ENCODE data around the gene CEP83. TPM values are rescaled to one million over a fixed set of nuclear protein-coding genes. Genes with fewer than 3 reads are reported as not detected.

Gene CEP83
- polyA plus RNA-seq, 1 of the 3 experiments (the other 2 are of a cell fraction) = 2.5 TPM

DNA sequence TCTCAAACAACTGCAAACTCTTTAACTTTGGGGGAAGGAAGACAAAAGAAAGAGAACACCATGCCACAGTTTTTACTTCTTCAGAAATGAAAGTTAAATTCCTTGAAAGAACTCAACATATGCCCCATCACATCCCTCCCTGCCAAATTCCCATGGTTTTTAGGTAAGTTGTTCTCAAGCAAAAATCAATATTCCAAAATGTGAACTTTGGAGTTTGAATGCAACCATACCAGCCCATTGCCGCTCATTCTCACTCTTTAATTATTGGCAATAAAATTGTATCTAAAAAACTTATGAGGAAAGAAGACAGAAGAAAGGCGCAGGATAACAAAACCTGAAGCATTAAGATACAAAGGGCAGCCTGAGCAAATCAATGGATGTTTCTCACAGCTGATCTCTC lies 31.8 kb upstream of the CEP83 start:
- Histone ChIP-seq H3K4me2 (no peak overlapping the region), H3K36me3 (replicated peaks in 1 of 2; ENCODE audit: control insufficient read depth in 1 of 2, insufficient read depth in 2 of 2, low read length in 1 of 2) (no peaks in the 10 kb centered on the region), H3K27me3 (ENCODE audit: insufficient read depth) (no peaks in the 10 kb centered on the region), H3K27ac (ENCODE audit: low read depth in 2 of 2, low read length in 1 of 2) (no peak overlapping the region), H3K4me3 (ENCODE audit: low read depth in 2 of 2, low read length in 1 of 2) (no peak overlapping the region), H3K4me1 (ENCODE audit: control insufficient read depth in 1 of 2, insufficient read depth in 2 of 2, low read depth in 1 of 2, low read length in 1 of 2) (no peaks in the 10 kb centered on the region), H3K79me2 (ENCODE audit: insufficient read depth) (no peaks in the 10 kb centered on the region), H2AFZ (ENCODE audit: low read depth) (no peak overlapping the region), H4K20me1 (ENCODE audit: insufficient read depth) (no peaks in the 10 kb centered on the region), H3K9me2 (no peaks in the 10 kb centered on the region), H3K9me3 (no peaks in the 10 kb centered on the region), H3F3A (replicated peaks; ENCODE audit: insufficient read depth) (no peaks in the 10 kb centered on the region), H3K9ac (no peak overlapping the region)
- ChIA-PET POLR2A (no interaction called here), CTCF (interaction anchor here (0.6 kb wide), 1 partner anchor 388 kb away, joined by 3 read pairs; no protein-coding TSS in a partner anchor)
- no peak for DNase-seq
- TF ChIP-seq FOSL2 (IDR thresholded peaks at IDR 0.05; ENCODE audit: borderline replicate concordance, low read depth) (no peak), NFIC (IDR thresholded peaks at IDR 0.05; ENCODE audit: borderline replicate concordance) (no peak), EZH2phosphoT487 (IDR thresholded peaks at IDR 0.05; ENCODE audit: borderline replicate concordance, low read depth) (no peak), RFX5 (IDR thresholded peaks at IDR 0.05; ENCODE audit: low read length) (no peak), RAD21 (IDR thresholded peaks at IDR 0.05; ENCODE audit: low read length) (no peak), GABPA (IDR thresholded peaks at IDR 0.05; ENCODE audit: low read depth) (no peak)
- TF ChIP-seq, protein P1, sequence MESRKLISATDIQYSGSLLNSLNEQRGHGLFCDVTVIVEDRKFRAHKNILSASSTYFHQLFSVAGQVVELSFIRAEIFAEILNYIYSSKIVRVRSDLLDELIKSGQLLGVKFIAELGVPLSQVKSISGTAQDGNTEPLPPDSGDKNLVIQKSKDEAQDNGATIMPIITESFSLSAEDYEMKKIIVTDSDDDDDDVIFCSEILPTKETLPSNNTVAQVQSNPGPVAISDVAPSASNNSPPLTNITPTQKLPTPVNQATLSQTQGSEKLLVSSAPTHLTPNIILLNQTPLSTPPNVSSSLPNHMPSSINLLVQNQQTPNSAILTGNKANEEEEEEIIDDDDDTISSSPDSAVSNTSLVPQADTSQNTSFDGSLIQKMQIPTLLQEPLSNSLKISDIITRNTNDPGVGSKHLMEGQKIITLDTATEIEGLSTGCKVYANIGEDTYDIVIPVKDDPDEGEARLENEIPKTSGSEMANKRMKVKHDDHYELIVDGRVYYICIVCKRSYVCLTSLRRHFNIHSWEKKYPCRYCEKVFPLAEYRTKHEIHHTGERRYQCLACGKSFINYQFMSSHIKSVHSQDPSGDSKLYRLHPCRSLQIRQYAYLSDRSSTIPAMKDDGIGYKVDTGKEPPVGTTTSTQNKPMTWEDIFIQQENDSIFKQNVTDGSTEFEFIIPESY (IDR thresholded peaks at IDR 0.05; ENCODE audit: borderline replicate concordance, low read depth) = no peak
- TF ChIP-seq, protein P2, sequence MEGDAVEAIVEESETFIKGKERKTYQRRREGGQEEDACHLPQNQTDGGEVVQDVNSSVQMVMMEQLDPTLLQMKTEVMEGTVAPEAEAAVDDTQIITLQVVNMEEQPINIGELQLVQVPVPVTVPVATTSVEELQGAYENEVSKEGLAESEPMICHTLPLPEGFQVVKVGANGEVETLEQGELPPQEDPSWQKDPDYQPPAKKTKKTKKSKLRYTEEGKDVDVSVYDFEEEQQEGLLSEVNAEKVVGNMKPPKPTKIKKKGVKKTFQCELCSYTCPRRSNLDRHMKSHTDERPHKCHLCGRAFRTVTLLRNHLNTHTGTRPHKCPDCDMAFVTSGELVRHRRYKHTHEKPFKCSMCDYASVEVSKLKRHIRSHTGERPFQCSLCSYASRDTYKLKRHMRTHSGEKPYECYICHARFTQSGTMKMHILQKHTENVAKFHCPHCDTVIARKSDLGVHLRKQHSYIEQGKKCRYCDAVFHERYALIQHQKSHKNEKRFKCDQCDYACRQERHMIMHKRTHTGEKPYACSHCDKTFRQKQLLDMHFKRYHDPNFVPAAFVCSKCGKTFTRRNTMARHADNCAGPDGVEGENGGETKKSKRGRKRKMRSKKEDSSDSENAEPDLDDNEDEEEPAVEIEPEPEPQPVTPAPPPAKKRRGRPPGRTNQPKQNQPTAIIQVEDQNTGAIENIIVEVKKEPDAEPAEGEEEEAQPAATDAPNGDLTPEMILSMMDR (IDR thresholded peaks at IDR 0.05) = no peak
- TF ChIP-seq, protein P3, sequence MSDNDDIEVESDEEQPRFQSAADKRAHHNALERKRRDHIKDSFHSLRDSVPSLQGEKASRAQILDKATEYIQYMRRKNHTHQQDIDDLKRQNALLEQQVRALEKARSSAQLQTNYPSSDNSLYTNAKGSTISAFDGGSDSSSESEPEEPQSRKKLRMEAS (IDR thresholded peaks at IDR 0.05; ENCODE audit: low read depth) = no peak
- WGBS (ENCODE audit: low lambda C conversion rate) = 47% methylated on average over 2 of the region's 2 CpGs

DNA sequence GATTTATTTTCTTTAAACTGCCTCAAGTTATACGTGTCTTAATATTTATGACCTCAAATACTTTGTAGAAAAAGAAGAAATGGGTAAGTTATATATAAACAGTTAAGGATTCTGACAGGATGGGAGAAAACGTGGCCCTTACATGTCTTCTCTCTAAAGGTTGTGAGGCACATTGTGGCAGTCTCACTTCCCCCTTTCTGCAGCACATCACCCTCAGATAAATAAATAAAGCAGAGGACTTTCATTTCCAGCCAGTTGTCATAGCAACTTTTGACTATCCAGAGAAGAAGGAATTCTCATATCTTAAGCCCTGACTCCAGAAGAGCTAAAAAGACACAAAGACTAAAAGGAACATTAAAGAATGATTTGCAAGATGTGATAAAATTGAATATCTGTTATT lies 28.8 kb upstream of the CEP83 start:
- H3K4me2 ChIP-seq = no peak overlapping the region
- CTCF ChIA-PET = interaction anchor here (1.6 kb wide), 1 partner anchor 354 kb away, joined by 5 read pairs; no protein-coding TSS in a partner anchor

More for the DNA sequence above, 28.8 kb upstream of the CEP83 start:
- DNase-seq = no peak
- no peaks in the 10 kb centered on the region for H3K4me1 ChIP-seq (ENCODE audit: control insufficient read depth in 1 of 2, insufficient read depth in 2 of 2, low read depth in 1 of 2, low read length in 1 of 2)
- H3K9me3 ChIP-seq = no peaks in the 10 kb centered on the region
- 13% methylated on average over 2 of the region's 2 CpGs for WGBS (ENCODE audit: low lambda C conversion rate)
- H3K36me3 ChIP-seq (replicated peaks in 1 of 2; ENCODE audit: control insufficient read depth in 1 of 2, insufficient read depth in 2 of 2, low read length in 1 of 2) = no peaks in the 10 kb centered on the region
- no peak overlapping the region for H2AFZ ChIP-seq (ENCODE audit: low read depth)
- no peaks in the 10 kb centered on the region for H3K79me2 ChIP-seq (ENCODE audit: insufficient read depth)
- no peak for TF ChIP-seq NFIC (IDR thresholded peaks at IDR 0.05; ENCODE audit: borderline replicate concordance)
- no peak for TF ChIP-seq JUND (IDR thresholded peaks at IDR 0.05)
- TF ChIP-seq, protein P4, sequence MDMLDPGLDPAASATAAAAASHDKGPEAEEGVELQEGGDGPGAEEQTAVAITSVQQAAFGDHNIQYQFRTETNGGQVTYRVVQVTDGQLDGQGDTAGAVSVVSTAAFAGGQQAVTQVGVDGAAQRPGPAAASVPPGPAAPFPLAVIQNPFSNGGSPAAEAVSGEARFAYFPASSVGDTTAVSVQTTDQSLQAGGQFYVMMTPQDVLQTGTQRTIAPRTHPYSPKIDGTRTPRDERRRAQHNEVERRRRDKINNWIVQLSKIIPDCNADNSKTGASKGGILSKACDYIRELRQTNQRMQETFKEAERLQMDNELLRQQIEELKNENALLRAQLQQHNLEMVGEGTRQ (IDR thresholded peaks at IDR 0.05; ENCODE audit: borderline replicate concordance, low read depth, low read length) = no peak
- no peak for TF ChIP-seq EP300 (IDR thresholded peaks at IDR 0.05; ENCODE audit: borderline replicate concordance in 1 of 2, low read depth in 1 of 2, low read length in 1 of 2)
- TF ChIP-seq MEF2A (IDR thresholded peaks at IDR 0.05; ENCODE audit: borderline replicate concordance, low read depth) = no peak
- no peak for TF ChIP-seq TEAD4 (IDR thresholded peaks at IDR 0.05; ENCODE audit: borderline replicate concordance, insufficient read depth)
- no peak for TF ChIP-seq RFX5 (IDR thresholded peaks at IDR 0.05; ENCODE audit: low read length)
- TF ChIP-seq FOXJ3 (CRISPR knock-in tag; IDR thresholded peaks at IDR 0.05) = no peak
- no peak for TF ChIP-seq SMC3 (IDR thresholded peaks at IDR 0.05; ENCODE audit: low read depth, low read length)
- no peak for TF ChIP-seq TAF1 (IDR thresholded peaks at IDR 0.05; ENCODE audit: borderline replicate concordance, low read depth, low read length)
- TF ChIP-seq, protein P5, sequence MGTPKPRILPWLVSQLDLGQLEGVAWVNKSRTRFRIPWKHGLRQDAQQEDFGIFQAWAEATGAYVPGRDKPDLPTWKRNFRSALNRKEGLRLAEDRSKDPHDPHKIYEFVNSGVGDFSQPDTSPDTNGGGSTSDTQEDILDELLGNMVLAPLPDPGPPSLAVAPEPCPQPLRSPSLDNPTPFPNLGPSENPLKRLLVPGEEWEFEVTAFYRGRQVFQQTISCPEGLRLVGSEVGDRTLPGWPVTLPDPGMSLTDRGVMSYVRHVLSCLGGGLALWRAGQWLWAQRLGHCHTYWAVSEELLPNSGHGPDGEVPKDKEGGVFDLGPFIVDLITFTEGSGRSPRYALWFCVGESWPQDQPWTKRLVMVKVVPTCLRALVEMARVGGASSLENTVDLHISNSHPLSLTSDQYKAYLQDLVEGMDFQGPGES (IDR thresholded peaks at IDR 0.05; ENCODE audit: low read depth, low read length) = no peak
- TF ChIP-seq POLR2AphosphoS5 (IDR thresholded peaks at IDR 0.05; ENCODE audit: low read depth, low read length) = no peak
- no peak for TF ChIP-seq CHD2 (IDR thresholded peaks at IDR 0.05; ENCODE audit: low read length, partially characterized antibody)
- TF ChIP-seq ELF1 (IDR thresholded peaks at IDR 0.05) = no peak
- no peak overlapping the region for H3K4me3 ChIP-seq (ENCODE audit: low read depth in 2 of 2, low read length in 1 of 2)
- POLR2A ChIA-PET = no interaction called here
- no peak overlapping the region for H3K27ac ChIP-seq (ENCODE audit: low read depth in 2 of 2, low read length in 1 of 2)
- no peaks in the 10 kb centered on the region for H3K27me3 ChIP-seq (ENCODE audit: insufficient read depth)
- H4K20me1 ChIP-seq (ENCODE audit: insufficient read depth) = no peaks in the 10 kb centered on the region
- H3F3A ChIP-seq (replicated peaks; ENCODE audit: insufficient read depth) = no peaks in the 10 kb centered on the region
- no peaks in the 10 kb centered on the region for H3K9me2 ChIP-seq
- H3K9ac ChIP-seq = no peak overlapping the region

All from SK-N-SH (cell line).